NCI-H510A (cell line): Measurements from ENCODE around the gene GRIFIN.
"Not testable (repeated sequence)": the region's sequence is repeated elsewhere in the genome, so short reads cannot be mapped to it uniquely, and the experiment has no call there.

Experiments
- DNase-seq: peaks from one replicate; lab custom pipeline; 2025; lab: John Stamatoyannopoulos, UW

The GRIFIN gene

GRCh38 chr7:2478399-2478785 lies 2.2 kb upstream of the GRIFIN start:
- DNase-seq, result no peak

GRCh38 chr7:2477447-2478398 lies 1.5 kb upstream of the GRIFIN start:
- DNase-seq, result peak; percentile 63

- DNase-seq, result no peak
These were observed 713 bp upstream of the GRIFIN start for GRCh38 chr7:2476776-2477446.

GRCh38 chr7:2475678-2476015 lies 551 bp downstream of the GRIFIN start:
- no peak for DNase-seq

DNA sequence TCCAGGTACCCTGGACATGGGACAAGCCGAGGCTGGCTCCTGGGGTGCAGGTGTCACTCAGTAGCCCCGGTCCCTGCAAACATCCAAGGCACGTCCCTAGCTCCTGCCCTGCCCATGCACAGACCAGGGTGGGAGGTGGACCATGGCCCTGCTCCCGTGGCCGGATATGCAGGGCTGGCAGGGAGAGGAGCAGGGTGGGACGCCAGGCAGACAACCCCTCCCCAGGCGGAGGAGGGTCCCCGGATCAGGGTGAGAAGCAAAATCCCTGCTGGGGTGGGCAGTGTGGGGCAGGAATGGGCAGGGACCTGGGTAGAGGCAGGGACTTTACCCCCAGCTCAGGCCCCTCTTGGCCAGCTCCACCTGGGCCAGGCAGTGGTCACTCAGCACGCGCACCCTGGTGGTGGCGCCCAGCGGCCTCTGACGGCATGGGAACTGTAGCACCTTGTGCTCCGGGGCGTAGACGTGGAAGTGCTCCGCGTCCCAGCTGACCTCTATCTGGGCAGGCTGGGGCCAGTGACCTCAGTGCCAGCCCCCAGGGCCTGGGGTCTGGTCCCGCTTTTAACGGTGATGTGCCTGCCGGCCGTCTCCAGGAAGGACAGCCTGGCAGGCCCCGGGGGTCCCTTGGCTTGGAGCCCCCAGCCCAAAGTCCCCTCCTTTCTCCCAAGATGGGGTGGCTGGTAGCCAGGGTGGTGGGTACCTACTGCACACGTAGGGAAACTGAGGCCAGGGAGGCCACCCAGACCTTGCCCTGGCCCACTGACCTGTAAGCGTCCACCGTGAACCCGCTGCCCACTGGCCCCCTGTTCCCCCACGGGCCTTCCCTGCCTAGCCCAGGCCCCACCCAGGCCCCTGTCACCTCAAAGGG lies 1.2 kb downstream of the GRIFIN start:
- no peak for DNase-seq

DNA sequence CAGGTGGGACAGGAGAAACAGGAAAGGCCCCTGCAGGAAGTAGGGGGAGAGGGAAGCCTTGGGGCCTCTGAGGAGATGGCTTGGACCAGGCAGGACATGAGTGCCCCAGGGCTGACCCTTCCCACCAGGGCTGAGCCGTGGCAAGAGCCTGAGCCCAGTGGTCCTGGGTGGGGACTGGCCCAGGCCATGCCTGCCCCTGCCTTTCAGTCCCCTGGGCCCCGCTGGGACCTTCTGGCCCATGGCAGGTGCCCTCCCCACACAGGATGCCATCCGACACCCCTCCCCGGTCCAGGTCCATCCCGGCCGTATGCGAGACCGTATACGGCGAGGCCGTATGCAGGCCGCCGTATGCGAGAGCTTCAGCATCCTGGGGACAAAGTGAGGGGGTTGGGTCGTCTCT lies 2.0 kb downstream of the GRIFIN start:
- no peak for DNase-seq

DNA sequence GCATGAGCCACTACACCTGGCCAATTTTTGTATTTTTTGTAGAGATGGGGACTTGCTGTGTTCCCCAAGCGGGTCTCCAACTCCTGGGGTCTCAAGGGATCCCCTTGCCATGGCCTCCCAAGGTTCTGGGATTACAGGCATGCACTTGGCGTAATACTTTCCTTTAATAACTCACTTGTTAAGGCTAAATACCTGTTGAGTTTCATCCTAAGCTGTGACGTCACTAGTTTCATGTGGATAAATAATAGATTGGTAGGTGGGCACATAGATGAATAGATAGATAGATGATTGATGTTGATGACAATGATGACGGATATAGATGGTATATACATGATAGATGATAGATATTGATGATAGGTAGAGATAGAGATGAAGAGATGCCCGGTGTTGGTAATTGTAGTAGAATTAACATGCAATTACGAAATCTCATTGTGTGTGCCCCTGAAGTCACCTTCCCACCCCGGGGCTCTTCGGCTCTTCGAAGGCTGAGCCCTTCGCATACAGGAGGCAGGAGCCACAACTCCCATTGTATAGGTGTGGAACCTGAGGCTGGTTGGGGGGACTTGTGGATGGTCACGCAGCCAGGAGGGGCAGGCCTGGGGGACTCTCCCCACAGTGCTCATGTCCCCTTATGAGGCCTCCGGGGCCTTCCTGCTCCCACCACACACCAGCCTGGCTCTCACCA lies 2.6 kb downstream of the GRIFIN start:
- no peak for DNase-seq

GRCh38 chr7:2472739-2473138 lies 3.5 kb downstream of the GRIFIN start:
- no peak for DNase-seq

GRCh38 chr7:2471396-2471795 lies 4.8 kb downstream of the GRIFIN start:
- peak; percentile 94 for DNase-seq

- no peak for DNase-seq
These were observed 5.2 kb downstream of the GRIFIN start for GRCh38 chr7:2471022-2471329.

DNA sequence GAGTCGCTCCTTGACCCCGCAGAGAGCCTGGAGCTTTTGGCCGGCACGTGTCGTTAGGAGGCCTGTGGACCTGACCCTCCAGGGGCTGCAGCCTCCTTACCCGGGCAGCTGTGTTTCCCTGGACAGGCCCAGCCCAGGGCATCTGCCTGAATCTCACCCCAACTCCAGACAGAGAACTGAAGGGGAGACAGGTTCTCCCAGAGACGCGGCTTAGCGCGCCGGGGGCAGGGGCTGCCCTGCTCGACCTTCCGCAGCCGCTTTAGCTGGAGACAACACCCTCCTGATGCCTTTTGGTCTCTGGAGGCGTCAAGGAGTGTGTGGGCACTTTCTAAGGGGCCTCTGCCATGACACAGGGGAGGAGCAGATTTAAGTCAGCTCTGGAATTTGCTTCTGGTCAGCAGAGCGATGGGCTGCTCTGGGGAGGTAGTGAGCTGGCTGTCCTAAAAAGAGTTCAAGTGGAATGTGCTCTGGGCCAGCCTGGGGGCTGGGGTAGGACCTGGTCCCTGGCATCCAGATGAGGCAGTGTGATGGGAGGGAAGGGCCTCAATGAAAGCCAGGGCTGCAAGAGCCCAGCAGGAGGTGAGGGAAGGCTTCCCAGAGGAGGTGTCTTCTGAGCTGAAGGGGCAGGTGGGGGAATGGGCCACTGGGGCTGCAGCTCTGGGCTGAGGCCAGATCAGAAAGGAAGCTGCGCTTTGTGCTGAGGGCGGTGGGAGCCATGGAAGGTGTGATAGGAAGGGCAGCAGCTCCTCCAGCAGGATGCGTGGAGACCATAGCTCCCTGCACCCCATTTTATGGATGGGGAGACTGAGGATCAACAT lies 5.8 kb downstream of the GRIFIN start:
- DNase-seq, result no peak

DNA sequence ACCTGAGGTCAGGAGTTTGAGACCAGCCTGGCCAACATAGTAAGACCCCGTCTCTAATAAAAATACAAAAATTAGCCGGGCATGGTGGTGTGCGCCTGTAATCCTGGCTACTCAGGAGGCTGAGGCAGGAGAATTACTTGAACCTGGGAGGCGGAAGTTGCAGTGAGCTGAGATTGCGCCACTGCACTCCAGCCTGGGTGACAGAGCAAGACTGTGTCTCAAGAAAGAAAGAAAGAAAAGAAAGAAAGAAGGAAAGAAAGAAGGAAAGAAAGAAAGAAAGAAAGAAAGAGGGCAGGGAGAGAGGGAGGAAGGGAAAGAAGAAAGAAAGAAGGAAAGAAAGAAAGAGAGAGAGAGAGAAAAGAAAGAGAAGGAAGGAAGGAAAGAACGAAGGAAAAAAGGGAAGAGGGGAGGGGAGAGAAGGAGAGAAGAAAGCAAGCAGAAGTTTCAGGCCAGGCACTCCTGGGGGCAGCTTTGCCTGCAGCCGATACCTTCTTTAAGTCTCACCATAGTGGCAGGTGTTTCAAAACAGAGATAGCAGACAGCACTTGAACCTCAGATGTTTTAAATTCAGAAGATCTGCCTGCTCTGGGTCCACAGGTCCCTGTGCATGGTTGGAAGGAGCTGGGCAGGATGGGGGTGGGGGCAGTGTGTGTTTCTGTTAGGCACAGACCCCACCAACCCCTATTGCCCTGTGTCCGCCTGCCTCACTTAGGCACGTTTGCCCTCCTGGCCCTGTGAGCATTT lies 6.6 kb downstream of the GRIFIN start:
- DNase-seq, result not testable (repeated sequence)

GRCh38 chr7:2468227-2468626 lies 8.0 kb downstream of the GRIFIN start:
- no peak for DNase-seq

DNA sequence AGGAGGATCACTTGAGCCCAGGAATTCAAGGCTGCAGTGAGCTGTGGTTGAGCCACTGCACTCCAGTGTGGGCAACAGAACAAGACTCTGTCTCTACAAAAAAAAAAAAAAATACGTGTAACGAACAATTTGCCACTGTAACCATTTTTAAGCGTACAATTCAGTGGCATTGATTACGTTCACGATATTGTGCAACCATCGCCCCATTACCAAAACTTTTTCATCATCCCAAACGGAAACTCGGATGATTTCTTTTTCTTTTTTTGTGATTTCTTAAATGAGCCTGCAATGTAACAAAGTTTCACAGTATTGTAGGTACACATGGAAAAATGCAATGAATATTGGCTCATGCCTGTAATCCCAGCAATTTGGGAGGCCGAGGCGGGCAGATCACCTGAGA lies 9.5 kb downstream of the GRIFIN start:
- no peak for DNase-seq

DNA sequence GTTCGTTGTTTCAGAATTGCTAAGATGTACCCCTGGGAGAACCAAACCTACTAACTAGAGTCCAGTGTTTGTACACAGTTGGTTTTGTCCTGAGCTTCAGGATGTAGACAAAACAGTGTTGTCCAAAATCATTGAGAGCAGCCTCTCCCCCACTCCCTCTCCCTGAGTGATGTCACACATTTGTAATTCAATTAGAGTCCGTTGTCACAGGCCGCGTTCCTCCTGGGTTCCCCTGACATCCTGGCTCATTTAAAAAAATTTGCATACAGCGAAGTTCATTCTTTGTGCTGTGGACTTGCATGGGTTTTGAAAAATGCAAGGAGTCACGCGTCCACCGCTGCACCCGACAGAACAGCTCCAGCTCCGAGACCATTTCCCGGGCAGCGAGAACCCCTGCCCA lies 10.3 kb downstream of the GRIFIN start:
- no peak for DNase-seq

- DNase-seq, result no peak
These were observed 13.5 kb downstream of the GRIFIN start for GRCh38 chr7:2462731-2463130.

DNA sequence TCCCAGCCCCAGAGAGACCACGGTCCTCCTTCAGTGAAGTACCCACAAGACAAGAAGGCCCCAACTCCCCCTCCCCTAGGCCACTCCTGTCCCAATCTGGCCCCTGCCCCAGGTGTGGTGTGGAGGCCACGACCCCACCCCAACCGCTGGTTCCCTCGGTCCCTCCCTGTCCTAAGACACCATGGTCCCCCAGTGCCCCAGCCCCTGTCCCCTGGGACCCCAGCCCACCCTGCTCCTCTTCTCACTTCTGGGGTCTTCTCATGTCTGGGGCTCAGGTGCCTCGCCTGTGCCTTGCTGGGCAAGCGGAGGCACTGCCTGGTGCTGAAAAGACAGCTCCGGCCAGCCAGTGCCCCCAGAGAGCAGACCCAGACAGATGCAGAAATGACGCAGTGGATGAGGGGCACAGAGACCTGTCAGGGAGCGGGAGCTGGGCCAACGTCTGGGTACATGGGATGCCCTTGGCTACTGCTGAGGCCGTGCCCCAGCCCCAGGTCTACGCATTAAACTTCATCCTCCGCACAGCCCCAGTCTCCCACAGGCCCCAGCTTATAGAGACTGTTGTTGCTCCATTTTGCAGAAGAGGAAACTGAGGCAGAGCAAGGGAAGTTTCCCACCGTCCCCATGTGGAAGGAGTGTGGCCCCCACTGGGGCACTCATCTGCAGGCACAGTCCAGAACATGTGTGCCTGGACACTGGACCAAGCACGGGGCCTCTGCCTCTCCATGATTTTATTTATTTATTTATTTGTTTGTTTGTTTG lies 14.8 kb downstream of the GRIFIN start:
- DNase-seq, result no peak

GRCh38 chr7:2460641-2461040 lies 15.6 kb downstream of the GRIFIN start:
- no peak for DNase-seq

DNA sequence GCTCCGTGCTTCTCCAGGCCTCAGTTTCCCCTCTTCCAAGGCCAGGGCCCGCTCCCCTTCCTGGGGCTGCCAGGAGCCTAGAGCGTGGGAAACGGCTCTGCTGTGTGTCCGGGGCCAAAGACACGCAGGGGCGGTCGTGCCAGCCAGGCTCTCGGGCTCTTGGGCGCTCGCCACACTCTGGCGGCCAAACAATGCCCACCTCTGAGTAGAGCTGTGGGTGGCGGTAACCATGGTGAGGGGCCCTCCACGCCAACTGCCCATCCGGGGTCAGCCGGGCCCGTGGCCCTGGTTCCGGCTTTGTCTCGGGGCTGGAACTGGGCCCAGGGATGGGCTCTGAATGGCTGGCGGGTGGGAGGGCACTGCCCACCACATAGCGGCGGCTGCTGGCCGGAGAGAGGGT lies 16.0 kb downstream of the GRIFIN start:
- no peak for DNase-seq

GRCh38 chr7:2459674-2460073 lies 16.5 kb downstream of the GRIFIN start:
- DNase-seq, result no peak
